BJ (cell line): ENCODE results near the gene CLTCL1. TPM values are rescaled to one million over a fixed set of nuclear protein-coding genes. Genes with fewer than 3 reads are reported as not detected.

ENCODE experiments used
- CTCF ChIA-PET: fragments of 350-600 bp; formaldehyde crosslinking; extraction: SDS; loops from one replicate; lab custom pipeline; 2021; ENCODE audit warnings: antibody characterized with exemption, inconsistent platforms; lab: Yijun Ruan, JAX
- POLR2A ChIA-PET: fragments of 300-600 bp; sonication (Branson Sonifier 250); formaldehyde crosslinking; extraction: SDS; loops from one replicate; lab custom pipeline; 2021; ENCODE audit warnings: antibody characterized with exemption; lab: Charles Lee
- DNase-seq: peaks from one replicate; pipeline ENCODE4 v3.0.0-alpha.2; 2011; ENCODE audit warnings: low read depth
- H3K27me3 ChIP-seq: 2 replicates; pipeline ENCODE4 v1.6.0; 2011; ENCODE audit warnings: low read length; ENCODE audit not compliant: control insufficient read depth, insufficient read depth
- H3K36me3 ChIP-seq: 2 replicates; pipeline ENCODE4 v1.5.1; 2011; ENCODE audit warnings: low read length; ENCODE audit not compliant: control insufficient read depth, insufficient read depth
- H3K4me3 ChIP-seq: 2 replicates; pipeline ENCODE4 v1.5.1; 2011; ENCODE audit warnings: low read depth, mild to moderate bottlenecking, control low read depth, low read length
- polyA plus RNA-seq: library from polyadenylated mRNA; depleted of rRNA; stranded (reverse); fragments of >200 nt; gene quantifications from 2 replicates; pipeline ENCODE4 v1.2.3, GENCODE V29; 2011
- TF ChIP-seq, protein P1 (sequence below): IDR thresholded peaks from 2 replicates; pipeline ENCODE4 v1.5.1; 2011; ENCODE audit warnings: low read depth, mild to moderate bottlenecking, control low read depth, inconsistent platforms, low read length, moderate library complexity; ENCODE audit not compliant: insufficient read depth

The CLTCL1 gene
- polyA plus RNA-seq, 1 experiment = 14.0 TPM

DNA sequence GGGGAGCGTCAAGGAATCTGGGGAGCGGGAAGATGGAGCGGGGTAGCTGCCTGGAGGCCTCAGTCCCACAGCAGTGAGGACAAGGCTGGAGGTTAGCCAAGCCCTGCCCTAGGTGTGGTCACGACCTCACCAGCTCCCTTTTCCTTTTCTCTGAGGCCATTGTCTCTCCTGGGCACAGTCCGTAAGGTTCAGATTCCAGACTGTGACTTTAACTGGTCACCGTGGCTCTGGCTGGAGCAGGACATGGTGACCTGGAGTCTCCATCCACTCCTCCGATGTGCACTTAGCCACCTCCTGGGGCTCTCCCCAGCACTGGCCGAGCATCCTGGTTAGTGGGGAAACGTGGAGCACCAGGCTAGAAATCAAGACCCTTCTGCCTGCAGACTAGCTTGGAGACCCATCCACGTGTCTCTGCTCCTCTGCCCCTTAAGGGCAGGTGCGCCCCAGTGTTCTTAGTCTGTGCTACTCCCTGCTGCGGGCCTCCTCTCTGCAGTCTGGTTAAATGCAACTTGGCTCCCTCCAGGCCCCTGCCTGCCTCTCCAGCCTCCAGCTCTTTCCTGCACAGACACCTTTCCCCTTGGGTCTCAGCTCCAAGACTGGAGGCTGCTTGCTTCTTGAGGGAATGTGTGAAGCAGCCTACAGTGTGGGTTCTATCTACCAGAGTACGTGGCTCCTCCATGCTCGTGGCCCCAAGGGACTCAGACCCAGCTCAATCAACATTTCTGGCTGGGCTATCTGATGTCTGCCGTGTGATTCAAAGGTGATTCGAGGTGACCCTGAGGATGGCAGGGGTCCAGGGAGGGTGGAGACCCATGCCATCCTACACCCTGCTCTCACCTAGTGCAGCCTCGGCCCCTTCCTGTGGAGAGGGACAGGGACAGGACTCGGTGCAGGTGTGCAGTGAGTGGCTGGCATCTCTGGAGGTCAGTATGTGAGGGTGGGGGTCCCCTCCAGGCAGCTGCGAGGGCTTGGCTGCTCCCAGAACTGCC lies 118.2 kb downstream of the CLTCL1 start:
- Histone ChIP-seq H3K4me3 (peak overlapping the region; percentile 92), H3K27me3 (peaks cover 5% of the 10 kb centered on the region), H3K36me3 (peaks cover 7% of the 10 kb centered on the region)
- DNase-seq = no peak
- TF ChIP-seq, protein P1, sequence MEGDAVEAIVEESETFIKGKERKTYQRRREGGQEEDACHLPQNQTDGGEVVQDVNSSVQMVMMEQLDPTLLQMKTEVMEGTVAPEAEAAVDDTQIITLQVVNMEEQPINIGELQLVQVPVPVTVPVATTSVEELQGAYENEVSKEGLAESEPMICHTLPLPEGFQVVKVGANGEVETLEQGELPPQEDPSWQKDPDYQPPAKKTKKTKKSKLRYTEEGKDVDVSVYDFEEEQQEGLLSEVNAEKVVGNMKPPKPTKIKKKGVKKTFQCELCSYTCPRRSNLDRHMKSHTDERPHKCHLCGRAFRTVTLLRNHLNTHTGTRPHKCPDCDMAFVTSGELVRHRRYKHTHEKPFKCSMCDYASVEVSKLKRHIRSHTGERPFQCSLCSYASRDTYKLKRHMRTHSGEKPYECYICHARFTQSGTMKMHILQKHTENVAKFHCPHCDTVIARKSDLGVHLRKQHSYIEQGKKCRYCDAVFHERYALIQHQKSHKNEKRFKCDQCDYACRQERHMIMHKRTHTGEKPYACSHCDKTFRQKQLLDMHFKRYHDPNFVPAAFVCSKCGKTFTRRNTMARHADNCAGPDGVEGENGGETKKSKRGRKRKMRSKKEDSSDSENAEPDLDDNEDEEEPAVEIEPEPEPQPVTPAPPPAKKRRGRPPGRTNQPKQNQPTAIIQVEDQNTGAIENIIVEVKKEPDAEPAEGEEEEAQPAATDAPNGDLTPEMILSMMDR = no peak
- POLR2A ChIA-PET = no interaction called here
- CTCF ChIA-PET = no interaction called here

DNA sequence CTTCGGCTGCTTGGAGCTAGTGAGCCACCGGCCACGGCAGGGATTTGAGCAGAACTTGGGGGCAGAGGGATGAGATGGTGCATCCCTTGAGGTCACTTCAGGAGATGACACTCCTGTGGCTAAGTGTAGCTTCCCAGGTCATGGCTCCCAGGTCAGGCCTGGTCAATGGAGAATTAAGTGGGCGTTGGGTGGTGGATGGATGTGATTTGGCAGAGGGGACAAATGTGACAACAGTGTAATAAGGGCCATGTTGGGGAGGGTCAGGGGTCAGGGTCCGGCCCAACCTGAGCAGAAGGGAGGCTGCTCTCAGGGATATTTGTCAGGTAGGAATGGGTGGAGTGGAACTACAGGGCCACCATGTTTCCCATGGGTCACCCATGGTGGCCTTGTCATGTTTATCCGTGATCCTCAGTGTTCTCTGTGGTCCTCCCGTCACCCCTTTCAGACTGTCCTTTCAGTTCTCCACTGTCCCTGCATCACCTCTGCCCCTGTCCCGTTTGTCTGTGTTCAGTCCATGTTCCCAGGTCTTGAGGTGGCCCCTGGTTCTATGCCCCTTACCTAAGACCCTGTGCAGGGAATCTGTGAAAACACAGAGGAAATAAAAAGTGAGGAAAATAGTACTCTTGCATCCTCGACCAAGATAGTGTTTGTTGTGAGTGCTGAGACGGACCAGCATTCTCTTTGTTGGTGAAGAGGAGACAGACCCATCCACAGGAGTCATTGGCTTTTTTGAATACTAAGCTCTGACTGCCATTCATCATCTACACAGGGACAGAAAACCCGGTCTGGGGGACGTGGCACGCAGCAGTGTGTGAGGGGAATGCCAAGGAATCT lies 119.1 kb downstream of the CLTCL1 start:
- Histone ChIP-seq H3K4me3 (peak overlapping the region; percentile 92), H3K27me3 (peaks cover 9% of the 10 kb centered on the region), H3K36me3 (peaks cover 7% of the 10 kb centered on the region)
- ChIA-PET POLR2A (no interaction called here), CTCF (no interaction called here)
- no peak for DNase-seq
- TF ChIP-seq, protein P1 = no peak

DNA sequence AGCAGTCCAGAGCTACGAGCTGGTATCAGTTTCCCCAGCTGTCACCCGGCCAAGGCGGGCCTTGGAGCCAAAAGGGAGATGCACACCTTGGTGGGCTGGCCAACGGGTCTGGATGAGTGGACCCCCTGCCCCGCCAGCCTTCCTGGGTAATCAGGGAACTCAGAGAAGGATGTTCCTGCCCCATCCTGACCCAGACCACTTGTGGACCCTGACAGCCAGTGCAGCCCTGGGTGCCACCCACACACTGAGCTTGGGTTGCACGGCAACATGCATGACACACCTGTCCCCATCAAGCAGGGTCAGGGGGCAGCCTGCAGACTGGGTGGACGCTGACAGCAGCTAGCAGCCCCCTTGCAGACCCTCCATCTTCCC lies 121.6 kb downstream of the CLTCL1 start:
- H3K27me3 ChIP-seq = peaks cover 18% of the 10 kb centered on the region
- TF ChIP-seq, protein P1 = no peak
- POLR2A ChIA-PET = no interaction called here
- DNase-seq = no peak
- no peak overlapping the region for H3K4me3 ChIP-seq
- no peaks in the 10 kb centered on the region for H3K36me3 ChIP-seq
- CTCF ChIA-PET = no interaction called here

DNA sequence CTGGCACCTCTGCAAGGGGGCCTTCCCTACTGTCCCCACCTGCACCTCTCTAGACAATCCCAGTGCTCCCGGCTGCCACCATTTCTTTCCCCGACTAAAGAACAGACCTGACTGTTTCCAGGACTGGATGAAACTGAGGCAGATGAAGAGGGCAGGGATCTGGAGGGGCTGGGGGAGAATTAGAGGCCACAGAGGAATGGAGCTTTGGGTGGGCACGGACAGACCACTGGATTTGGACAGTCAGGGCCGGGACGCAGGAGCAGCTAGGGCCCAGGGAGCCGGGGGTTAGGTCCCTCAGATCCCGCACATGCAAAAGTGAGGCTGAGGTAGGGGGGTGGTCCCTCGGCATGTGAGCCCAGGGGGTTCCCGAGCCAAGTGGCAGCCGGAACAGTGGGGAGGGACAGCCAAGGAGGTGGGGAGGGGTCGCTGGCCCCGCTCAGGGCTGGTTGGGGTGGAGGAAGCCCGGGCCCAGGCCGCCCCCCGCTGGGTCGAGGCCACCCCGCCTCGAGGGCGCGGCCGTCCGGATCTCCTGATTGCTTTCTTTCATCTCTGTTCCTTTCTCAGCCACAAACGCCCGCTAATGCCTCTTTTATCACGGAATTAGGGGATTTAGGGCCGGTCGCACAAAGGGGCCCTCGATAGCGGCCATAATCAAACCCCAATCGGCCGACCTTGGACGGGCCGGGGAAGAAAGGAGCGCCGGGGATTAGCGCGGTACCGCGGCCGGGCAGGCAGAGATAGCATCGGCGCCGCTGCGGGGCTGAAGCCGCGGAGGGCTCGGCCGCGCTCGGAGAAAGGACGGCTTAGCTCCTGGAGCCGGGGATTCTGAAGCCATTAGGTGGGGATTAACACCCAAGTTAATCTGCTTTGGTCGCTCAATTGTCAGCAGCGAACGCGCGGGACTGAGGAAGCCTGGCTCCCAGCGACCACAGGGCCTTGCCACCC lies 122.2 kb downstream of the CLTCL1 start:
- peaks cover 18% of the 10 kb centered on the region for H3K27me3 ChIP-seq
- H3K4me3 ChIP-seq = peak overlapping the region; percentile 15; the same call in 1 of the 2 replicates
- no peaks in the 10 kb centered on the region for H3K36me3 ChIP-seq
- TF ChIP-seq, protein P1 = no peak
- ChIA-PET CTCF (interaction anchor here (1.0 kb wide), 1 partner anchor 10 kb away, joined by 3 read pairs; the partner anchor contains the start of gene SLC25A1), POLR2A (no interaction called here)
- no peak for DNase-seq
